Activated T-cell treated with anti-CD3 and anti-CD28 coated beads for 48 hours (primary cell): Measurements from ENCODE around the gene MAGEB6.
"Not testable (repeated sequence)": the region's sequence is repeated elsewhere in the genome, so short reads cannot be mapped to it uniquely, and the experiment has no call there.

Source experiments
- DNase-seq: peaks from one replicate; pipeline ENCODE4 v3.0.0-alpha.2; 2020; ENCODE audit warnings: low read depth

Gene MAGEB6

GRCh38 chrX:26192204-26192603, at the start of gene MAGEB6:
TSS of gene MAGEB6 (plus strand) at chrX:26192440. CDS start at chrX:26193847, 1,407 bp downstream.
- no peak for DNase-seq

- DNase-seq = no peak
Observed at GRCh38 chrX:26146024-26146423, 46.2 kb upstream of the MAGEB6 start.

- no peak for DNase-seq
Observed at GRCh38 chrX:26160301-26160700, 31.9 kb upstream of the MAGEB6 start, which contains the start of gene MAGEB6B. TSS of gene MAGEB6B (plus strand) at chrX:26160601. CDS start at chrX:26160601, 0 bp downstream.

- no peak for DNase-seq
Observed at GRCh38 chrX:26203561-26203960, 11.3 kb downstream of the MAGEB6 start.

GRCh38 chrX:26204717-26205116, 12.5 kb downstream of the MAGEB6 start:
- not testable (repeated sequence) for DNase-seq

- DNase-seq = no peak
Observed at GRCh38 chrX:26208012-26208411, 15.8 kb downstream of the MAGEB6 start.

- DNase-seq = no peak
Observed at GRCh38 chrX:26215869-26216268, 23.6 kb downstream of the MAGEB6 start, which contains the start of gene MAGEB5. TSS of gene MAGEB5 (plus strand) at chrX:26216169. CDS start at chrX:26217302, 1,133 bp downstream.

- DNase-seq = no peak
Observed at GRCh38 chrX:26219351-26219750, 27.1 kb downstream of the MAGEB6 start.

- DNase-seq = no peak
Observed at GRCh38 chrX:26234177-26234576, 41.9 kb downstream of the MAGEB6 start.
